NCI-H2081 treated with DMSO at 0.1 percent for 48 hours (cell line): ENCODE results near the gene KRT3.

Source experiments
- DNase-seq: peaks from one replicate; lab custom pipeline; 2025; lab: John Stamatoyannopoulos, UW

The KRT3 gene

DNA sequence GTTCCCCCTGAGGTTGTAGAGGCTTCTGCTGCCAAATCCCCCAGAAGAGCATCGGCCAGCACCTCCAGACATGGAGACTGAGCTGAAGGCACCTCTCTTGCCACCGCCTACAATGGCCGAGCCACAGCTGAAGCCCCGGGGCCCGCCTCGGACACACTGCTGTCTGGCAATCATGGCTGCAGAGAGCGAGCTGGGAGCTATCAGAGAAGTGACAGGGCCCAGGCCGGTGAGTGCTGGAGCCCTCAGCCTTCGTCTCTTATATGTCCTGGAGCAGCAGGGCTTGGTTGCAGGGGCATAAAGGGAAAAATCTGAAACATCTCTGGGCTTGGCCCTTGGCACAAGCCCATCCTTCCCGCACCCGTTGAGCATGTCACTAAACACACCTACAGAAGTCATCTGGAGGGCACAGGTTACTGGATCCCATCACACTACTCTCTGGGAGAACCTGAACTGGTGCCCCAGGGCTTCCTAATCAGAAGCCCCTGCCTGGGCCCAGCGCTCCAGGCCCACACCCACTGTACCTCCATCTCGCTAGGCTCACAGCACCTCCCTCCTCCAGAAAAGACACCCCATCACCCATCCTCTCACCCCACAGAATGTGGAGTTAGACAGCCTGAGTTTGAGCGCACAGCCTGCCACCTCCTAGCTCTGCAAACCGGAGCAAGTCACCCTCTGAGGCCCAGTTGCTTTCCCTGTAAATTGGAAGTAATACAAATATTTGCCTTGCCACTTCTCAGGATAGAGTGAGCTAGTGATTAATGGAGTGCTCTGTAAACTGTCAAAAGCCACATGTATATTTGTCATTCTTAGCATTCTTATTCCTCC, 18.2 kb upstream of the KRT3 start, which contains the start of gene KRT4:
TSS of gene KRT4 (minus strand) at position 232 of the 825 bp plus-strand sequence. CDS start at position 174, 58 bp downstream.
- no peak for DNase-seq

DNA sequence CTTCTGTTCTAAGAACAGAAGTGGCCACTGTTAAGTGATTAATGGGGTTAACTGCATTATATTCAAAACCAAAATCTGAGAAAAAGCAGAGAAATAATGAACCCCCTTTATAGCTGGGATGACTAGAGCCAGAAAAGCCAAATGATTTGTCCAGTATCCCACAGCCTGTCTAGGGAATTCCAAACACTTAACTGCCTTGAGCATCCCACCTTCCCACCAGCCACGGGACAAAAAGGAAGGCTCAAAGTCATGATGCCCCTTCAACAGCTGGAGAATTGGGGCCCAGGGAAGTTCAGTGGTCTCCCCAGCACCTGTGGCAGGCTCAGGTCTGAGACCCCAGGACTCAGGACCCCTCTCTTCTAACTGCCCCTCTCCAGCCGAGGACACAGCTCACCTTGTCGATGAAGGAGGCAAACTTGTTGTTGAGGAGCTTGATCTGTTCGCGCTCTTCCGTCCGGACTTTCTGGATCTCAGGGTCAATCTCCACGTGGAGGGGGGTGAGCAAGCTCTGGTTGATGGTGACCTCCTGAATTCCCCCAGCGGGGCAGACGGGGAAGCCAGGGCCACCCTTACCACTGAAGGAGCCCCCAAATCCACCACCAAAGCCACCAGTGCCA, 17.4 kb upstream of the KRT3 start:
- no peak for DNase-seq

DNA sequence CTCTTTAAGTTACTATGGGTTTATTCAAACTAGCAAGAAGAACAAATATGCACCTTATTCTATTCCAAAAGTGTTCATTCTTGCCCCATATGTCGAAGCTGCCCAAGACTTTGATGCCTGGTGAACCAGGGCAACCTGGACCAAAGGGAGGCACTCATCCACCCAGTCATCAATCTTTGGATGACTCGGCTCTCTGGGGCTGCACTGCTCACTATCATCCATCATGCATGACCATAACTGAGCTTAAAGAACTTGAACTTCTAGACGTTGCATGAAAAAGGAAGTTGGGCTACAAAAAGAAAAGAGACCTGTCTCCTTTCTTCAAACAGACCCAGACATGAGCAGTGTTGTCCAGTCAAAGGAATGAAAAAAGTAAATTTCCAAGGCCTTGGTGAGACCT, 16.8 kb upstream of the KRT3 start:
- no peak for DNase-seq

DNA sequence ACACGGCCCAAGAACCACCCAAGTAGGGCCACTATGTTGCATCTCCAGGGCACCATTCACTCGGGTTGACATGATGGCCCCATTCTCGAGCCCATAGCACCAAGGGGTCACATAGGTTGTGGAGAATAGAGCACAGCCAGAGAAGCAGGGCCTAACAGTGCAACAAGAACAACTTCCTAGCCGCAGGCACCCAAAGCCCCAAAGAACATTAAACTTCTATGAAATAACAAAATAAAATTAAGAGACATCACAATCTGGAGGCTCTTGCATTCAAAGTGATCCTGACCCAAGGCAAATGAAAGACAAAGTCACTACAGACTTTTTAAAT, 16.1 kb upstream of the KRT3 start:
- DNase-seq, result no peak

DNA sequence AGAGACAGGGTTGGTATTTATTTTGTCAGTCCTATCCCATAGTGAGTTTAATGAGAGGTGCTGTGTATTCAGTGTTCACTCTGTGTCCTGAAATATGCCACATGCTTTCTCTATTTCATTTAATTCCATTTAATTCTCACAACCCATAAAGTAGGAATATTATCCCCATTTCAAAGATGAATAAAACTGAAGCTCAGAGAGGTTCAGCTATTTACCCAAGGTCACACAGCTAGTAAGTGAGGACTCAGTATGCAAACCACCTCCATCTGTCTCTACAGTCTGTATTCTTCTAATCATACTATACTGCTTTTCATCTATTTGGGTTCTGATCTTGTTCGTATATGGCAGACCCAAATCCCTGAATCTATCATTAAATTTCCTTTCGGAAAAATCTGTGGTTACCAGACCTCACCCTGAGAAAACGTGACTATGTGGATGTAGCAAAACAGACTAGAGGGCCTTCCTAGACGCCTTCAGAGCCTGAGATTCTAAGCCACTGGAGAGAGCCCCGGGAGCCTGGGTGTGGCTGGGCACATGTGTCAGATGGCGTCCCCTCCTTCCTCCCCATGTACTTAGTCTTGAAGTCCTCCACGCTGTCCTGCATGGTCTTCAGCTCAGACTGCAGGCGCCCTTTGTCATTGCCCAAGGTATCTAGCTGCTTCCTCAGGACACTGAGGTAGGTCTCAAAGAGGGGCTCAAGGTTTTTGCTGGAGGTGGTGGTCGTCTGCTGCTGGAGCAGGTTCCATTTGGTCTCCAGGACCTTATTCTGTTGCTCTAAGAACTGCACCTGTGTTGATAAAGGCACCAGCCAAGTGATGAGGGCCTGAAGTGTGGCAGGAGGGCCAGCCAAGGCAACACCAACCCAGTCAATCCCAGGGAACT, 15.5 kb upstream of the KRT3 start:
- no peak for DNase-seq

DNA sequence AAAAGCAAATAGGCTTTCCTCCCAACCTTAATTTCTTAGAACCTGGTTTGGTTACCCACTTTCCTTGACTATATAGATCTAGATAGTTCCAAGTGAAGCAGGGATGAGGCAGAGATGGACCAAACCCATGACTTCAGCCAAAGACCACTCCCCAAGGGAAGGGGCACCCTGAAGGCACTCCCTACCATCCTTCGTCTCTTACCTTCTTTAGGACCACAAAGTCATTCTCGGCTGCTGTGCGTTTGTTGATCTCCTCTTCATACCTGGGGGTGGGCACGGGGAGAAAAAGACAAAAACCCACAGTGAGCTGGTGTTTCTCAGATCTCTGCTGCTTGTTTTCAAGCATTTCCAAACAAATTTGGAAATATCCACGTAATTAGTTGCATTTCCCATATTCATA, 14.6 kb upstream of the KRT3 start:
- no peak for DNase-seq

DNA sequence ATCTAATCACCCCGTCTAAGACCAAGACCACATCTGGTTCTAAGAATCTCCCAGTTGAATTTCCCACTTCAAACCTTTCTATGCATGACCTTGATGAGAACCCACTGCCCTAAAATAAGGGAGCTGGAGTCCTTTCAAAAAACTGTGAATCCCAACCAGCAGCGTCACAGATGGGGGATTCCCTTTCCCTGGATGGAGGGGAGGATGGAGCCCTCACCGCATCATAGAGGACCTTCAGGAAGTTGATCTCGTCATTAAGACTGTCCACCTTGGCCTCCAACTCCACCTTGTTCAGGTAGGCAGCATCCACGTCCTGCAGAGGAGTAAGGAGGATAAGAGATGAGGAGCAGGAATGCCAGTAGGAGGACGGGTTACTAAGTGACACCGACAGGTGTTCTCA, 13.2 kb upstream of the KRT3 start:
- DNase-seq, result no peak

DNA sequence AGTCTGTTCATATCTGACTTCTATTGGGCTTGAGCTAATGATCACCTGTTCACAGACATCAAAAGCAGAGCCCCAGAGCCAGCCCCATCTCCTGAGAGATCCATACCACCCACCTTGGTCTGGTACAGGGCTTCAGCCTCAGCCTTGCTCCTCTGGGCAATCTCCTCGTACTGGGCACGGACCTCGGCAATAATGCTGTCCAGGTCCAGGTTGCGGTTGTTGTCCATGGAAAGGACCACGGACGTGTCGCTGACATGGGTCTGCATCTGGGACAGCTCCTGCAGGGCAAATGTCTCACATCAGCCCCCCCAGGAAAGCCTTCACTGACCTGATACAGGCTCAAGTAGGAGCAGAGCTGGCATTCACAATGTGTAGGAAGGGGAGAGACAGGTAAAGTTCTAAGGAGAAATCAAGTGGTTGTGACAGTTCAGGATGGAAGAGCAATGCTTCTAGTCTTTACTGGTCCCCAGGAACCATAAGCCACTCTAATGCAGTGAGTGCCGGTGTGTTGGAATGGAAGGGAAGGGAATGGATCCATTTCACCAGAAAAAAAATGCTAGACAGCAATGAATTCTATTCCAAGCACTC, 12.8 kb upstream of the KRT3 start:
- DNase-seq, result no peak

DNA sequence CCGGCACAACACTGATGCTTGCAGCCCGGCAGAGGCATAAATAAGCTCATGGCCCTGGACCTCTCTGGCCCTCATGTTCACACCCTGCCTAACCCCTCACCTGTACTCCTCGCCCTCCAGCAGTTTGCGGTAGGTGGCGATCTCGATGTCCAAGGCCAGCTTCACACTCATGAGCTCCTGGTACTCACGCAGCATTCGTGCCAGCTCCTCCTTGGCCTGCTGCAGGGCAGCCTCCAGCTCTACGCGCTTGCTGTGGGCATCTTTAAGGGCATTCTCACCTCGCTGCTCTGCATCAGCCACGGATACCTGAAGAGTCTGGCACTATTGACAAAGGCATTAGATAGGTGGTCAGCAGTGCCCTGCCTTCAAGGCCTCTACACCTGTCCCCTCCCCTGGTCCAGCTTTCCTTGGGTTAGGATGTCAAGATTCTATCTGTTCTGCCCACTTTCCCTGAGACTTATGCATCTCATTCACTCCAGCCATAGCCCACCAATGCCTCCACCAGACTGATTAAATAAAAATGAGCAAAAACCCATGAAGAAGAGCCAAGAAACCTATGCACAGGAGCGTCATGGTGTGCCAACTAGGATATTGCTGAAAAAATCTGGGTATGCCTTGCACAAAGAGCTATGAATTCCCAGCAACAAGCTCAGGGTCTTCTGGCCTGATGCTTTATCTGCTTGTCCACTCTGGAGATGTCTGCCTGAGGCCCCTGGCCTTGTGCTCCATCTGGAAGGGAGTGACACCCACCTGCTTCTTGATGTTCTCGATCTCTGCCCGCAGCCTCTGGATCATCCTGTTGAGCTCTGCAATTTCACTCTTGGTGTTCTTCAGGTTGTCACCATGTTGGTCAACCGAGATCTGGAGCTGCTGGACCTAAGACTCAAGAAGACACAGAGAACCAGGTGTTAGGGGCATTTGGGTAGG, 11.9 kb upstream of the KRT3 start:
- no peak for DNase-seq

DNA sequence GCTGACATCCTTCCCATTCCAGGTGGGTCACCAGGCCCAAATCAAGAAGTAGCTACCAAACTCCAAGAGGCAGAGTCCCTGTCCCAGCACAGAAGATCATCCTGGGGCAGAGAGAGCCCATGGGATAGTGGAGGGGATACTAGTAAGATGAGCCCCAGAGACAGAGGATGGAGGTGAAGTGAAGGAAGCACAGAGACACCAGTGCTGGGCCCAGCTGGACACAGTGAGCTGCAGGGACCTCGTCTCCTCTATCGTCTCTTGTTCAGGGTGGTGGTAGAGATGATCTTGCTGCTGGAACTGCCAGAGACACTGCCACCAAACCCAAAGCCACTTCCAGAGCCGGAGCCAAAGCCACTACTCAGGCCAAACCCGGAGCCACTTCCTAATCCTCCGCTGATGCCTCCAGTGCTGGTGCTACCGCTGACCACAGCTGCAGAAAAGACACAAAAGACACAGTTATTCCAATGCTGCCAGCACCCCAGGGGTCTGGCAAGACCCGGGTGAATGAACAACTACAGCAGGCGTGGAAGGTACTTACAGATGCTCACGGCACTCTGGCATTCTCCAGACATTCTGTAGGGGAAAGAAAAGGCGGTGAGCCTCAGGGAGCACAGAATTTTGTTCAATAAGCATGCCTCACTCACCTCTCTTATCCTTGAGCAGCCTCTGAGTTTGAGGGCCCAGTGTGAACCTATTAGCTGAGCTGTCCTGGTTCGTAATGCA, 11.1 kb upstream of the KRT3 start:
- no peak for DNase-seq

DNA sequence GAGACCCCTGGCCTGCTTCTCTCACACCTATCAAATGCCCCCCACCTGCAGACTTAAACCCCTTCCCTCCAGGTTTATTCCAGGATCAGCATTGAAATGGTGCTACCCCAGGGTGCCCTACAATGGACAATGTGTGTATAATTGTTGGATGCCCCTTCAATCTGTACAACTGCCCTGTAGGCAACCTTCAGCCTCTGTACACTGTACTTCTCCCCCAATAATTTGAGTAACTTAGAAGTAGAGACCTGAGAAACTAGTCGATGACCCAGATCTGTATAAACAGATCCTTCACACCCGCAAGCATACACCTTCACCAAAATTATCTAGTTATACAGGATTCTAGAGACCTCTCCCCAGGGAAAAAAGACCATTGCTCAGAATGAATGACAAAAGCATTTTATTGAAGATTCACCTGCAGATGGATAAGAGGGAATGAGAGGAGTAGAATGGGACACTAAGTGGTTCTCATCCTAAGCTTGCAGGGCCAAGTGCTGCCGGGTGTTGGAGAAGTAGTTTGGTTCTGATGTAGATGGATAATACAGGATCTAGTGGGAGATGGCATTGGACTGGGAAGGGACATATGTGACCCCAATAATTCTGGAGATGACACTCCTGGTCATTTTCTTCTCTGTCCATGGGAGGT, 10.4 kb upstream of the KRT3 start:
- no peak for DNase-seq

DNA sequence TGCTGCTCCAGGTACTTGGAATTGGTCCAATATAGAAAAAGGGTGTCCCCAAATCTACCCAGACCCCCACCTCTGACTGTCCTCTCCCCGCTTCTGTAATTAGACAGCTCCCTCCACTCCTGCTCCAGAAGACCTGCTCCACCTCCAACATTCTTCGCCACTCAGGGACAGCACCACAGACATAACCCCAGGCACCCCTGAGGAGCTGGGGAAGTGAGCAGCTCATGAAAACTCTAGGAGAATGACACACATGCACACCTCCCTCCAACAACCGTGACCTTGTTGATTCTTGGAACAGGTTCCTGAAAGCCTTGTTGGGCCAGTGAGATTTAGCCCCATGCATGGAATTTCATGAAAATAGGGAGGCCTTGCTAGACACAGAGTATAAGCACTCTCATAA, 9.8 kb upstream of the KRT3 start:
- DNase-seq, result no peak

DNA sequence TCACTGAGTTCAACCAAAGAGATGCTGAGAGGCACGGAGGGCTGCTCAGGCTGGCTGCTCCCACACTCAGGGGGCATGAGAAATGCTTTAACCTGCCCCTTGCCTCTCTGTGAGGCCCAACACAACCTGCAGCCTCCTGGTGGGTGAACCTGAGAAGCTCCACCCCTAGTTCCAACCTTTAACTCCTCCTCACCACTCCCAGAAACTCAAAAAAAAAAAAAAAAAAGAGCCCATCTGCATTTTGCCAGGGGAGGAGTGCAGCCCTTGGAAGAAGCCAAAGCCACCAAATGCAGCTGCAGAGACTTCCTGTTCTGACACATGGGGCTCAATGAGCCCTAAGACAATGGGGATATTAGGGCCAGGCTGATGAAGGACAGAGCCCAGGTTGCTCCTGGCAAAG, 9.1 kb upstream of the KRT3 start:
- DNase-seq, result no peak

DNA sequence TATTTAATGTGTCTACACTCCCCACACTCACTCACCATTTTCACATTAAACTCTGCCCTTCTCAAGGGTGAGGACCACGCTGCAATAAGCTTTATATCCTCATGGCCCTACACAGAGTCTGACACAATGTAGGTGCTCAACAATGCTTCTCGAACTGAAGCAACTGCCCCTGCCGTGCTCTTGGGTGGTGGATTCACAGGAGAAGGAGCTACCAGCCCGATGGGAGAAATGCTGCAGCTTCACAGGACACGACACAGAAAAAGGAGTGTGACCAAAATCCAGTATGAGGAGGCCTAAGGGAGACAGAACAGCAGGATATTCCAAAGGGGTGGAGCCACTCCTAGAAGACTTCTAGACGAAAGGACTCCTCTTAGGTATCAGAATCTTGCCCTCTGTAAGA, 6.5 kb upstream of the KRT3 start:
- no peak for DNase-seq

DNA sequence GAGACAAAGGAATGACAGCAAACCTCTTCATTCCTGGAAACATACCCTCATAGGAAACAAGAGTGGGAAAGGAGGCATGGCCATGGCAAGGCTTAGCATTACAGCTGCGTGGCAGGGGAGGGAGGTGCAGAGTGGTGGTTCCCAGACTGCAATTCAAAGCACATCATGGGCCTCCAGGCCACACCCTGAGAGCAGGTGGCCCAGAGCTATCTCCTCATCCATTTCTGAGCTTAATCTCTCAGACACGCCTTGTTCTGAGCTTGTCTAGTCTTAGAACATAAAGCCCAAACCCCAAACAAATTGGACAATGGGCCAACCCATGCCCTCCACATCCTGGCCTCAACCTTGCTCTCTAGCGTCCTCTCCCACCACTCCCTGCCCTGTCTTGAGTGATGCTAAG, 5.9 kb upstream of the KRT3 start:
- no peak for DNase-seq

DNA sequence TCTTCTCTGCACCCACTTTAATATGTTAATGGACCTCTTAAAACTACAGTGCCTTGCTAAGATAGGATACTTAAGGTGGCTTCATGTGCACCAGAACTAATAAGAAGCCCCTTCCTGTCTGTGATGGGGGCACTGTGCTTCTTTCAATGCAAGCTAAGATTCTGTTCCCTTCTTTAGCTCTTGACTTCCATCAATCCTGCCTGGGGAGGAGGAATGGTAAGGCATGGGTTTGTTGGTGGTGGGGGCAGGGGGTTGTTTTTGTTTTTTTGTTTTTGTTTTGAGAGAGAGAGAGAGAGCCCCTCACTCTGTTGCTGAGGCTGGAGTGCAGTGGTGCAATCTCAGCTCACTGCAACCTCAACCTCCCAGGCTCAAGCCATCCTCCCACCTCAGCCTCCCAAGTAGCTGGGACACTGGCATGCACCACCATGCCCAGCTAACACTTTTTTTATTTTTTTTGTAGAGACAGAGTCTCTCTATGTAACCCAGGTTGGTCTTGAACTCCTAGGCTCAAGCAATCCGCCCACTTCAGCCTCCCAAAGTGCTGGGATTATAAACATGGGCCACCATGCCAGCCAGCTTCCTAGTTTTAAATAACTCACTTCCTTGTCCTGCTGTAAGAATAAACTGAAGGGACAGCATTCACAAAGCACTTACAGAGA, 4.5 kb upstream of the KRT3 start:
- no peak for DNase-seq

DNA sequence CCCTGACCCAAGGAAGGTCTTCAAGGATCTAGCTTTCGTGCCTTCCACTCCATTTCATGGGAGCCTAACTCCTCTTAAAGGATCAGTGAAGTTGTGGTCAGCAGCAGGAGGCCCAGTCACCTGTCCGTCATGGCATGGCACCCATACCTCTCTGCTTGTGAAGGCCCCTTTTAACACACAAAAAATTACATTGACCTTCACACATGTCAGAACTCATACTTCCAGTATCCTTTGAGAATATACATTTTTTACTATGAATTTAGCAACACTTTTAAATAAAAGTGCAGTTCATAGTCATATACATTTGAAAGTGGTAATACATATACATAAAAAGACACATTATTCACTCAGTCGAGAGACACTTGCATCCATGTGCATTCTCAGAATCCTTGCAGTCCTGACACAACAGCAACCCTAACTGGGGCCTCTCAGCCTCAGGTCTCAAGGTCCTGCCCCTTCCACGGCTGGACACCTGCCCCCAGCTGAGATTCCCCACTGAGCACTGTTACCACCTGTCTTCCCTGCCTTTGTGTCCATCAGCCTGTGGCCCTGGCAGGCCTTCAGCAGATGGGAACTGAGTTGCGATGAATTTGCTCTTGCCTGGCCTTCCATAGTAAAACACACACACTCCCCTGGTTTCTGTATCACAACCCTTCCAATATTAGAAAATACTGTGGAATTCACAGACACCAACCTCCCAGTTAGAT, 3.7 kb upstream of the KRT3 start:
- no peak for DNase-seq

DNA sequence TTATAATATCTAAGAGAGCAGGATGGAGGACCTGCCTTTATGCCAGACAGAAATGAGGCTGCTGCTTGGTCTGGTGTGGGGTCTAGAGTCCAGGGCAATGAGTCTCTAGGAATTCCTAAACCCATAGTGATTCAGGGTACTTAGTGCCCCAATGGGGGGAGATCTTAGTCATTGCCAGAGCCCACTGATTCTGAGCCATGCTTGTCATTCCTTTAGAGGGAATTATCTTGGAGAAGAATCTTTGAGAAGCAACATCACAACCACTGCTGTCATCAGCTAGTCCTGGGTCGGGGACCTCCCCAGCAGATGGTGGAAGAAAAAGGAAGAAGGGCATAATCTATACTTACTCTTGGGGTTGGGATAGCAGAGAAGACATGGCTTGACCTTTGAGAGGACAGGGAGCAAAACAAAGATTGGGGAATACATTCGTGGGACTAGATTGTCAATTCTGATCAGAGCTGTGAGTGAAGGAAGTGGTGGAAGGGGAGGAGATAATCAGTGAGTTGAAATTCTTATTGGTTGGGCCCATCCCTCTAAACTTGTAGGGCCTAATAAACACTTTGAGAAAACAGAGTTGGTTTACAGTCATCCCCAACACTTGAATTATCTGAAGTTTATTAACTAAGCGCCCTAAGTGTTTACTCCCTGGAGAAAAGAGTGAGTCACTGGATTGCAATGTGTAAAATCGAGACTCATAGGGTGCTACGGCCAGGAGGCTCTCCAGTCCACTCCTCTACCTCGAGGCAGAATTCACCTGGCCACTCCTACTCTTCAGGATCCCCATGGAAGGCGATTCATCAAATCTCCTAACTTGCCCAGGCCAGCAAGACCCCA, 3.0 kb upstream of the KRT3 start:
- DNase-seq, result no peak
